ENCODE data around the gene ZXDC. TPM values are rescaled to one million over a fixed set of nuclear protein-coding genes. Genes with fewer than 3 reads are reported as not detected.

The ZXDC gene
- total and polyA plus RNA-seq, 7 donors, result 10.6 to 39.5 (median 30.3) TPM

DNA sequence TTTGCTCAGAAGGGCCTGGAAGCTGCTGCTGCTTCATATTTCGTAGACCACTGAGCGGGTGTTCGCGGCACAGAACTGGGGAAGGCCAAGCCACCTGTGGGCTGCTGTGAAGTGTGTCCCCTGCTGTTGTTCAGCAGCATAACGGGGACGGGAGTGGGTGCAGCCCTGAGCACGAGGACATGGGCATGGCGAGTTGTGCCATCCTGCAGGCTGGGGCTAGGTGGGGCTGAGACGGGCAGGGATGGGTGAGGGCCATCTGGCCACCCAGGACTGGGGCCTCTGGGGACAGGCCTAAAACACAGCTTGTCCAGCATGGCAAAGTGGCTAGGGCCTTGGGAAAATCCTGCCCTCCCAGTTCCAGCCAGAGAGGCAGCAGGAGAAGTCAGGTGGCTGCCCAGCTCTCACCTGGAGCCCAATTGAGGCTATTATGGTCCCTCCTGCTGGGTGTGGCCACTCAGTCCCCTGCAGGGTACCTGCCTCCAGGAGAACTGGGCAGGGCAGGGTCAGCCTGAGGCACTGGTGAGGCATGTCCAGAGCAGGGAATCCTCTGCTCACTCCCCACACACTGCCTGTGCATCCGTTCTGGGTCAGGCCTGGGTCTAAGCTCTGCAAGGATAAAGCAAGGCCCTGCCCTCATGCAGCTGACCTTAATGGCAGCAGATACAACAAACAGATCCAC lies 51.5 kb downstream of the ZXDC start:
- H3K36me3 ChIP-seq (ENCODE audit: insufficient read depth in 1 of 2, low read depth in 1 of 2), result peaks cover 0 to 6% of the 10 kb centered on the region in 2 donors
- H3K9me3 ChIP-seq, result peaks cover 14% of the 10 kb centered on the region
- TF ChIP-seq, protein P1, sequence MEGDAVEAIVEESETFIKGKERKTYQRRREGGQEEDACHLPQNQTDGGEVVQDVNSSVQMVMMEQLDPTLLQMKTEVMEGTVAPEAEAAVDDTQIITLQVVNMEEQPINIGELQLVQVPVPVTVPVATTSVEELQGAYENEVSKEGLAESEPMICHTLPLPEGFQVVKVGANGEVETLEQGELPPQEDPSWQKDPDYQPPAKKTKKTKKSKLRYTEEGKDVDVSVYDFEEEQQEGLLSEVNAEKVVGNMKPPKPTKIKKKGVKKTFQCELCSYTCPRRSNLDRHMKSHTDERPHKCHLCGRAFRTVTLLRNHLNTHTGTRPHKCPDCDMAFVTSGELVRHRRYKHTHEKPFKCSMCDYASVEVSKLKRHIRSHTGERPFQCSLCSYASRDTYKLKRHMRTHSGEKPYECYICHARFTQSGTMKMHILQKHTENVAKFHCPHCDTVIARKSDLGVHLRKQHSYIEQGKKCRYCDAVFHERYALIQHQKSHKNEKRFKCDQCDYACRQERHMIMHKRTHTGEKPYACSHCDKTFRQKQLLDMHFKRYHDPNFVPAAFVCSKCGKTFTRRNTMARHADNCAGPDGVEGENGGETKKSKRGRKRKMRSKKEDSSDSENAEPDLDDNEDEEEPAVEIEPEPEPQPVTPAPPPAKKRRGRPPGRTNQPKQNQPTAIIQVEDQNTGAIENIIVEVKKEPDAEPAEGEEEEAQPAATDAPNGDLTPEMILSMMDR (IDR thresholded peaks at IDR 0.05), result no peak
- H3K27me3 ChIP-seq (ENCODE audit: insufficient read depth in 3 of 3, low read length in 2 of 3), result no peaks in the 10 kb centered on the region
- intact Hi-C loops (cut with DNase I), result no loop called here
- DNase-seq (no peak), ATAC-seq (no peak)
- no peak overlapping the region for H3K27ac ChIP-seq
- 90 to 97% (median 96%) methylated on average over 10 of the region's 10 CpGs for WGBS, 3 donors
- H3K4me3 ChIP-seq, result no peak overlapping the region
- H3K4me1 ChIP-seq, result no peaks in the 10 kb centered on the region

DNA sequence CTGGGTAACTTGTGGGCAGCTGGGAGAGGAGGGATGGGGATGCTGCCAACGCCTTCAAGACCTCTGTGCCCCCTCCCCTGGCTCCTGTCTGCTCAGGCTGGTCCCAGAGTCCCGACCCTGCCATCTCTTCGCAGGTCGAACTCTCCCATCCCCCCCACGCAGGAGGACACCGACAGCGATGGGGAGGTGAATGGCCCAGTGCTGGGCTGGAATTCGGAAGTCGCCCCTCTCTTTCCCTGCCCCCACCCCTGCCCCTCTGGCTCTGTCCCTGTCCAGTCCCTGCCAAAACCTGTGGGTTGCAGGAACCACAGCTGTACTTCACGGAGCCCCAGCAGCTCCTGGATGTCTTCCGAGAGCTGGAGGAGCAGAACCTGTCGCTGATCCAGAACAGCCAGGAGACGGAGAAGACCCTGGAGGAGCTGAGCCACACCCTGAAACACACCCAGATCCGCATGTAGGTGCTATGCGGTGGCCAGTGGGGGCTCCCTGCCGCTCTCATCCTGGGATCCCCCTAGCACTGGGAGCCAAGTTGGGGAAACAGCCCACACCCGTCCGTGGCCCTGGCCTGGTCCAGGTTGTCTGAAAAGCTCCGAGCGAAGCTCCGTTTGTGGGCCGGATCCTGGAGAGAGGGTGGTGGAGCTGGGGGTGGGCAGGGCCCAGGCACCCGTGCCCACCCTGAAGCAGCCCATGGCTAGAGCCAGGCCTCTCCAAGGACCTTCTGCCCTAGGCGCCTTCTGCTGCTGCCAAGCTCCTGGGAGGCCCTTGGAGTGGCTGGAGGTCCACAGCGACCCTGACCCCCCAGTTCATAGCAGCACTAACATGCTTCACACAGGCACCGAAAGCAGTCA lies 52.3 kb downstream of the ZXDC start:
- DNase-seq, result no peak
- TF ChIP-seq, protein P1 (IDR thresholded peaks at IDR 0.05), result no peak
- H3K27me3 ChIP-seq (ENCODE audit: insufficient read depth in 3 of 3, low read length in 2 of 3), result no peaks in the 10 kb centered on the region
- no peaks in the 10 kb centered on the region for H3K4me1 ChIP-seq
- no peak overlapping the region for H3K27ac ChIP-seq
- 78 to 85% (median 80%) methylated on average over 25 to 26 of the region's 26 CpGs for WGBS, 3 donors
- no peak for ATAC-seq
- peaks cover 0 to 6% of the 10 kb centered on the region in 2 donors for H3K36me3 ChIP-seq (ENCODE audit: insufficient read depth in 1 of 2, low read depth in 1 of 2)
- intact Hi-C loops (cut with DNase I), result no loop called here
- no peak overlapping the region for H3K4me3 ChIP-seq
- peaks cover 14% of the 10 kb centered on the region for H3K9me3 ChIP-seq

DNA sequence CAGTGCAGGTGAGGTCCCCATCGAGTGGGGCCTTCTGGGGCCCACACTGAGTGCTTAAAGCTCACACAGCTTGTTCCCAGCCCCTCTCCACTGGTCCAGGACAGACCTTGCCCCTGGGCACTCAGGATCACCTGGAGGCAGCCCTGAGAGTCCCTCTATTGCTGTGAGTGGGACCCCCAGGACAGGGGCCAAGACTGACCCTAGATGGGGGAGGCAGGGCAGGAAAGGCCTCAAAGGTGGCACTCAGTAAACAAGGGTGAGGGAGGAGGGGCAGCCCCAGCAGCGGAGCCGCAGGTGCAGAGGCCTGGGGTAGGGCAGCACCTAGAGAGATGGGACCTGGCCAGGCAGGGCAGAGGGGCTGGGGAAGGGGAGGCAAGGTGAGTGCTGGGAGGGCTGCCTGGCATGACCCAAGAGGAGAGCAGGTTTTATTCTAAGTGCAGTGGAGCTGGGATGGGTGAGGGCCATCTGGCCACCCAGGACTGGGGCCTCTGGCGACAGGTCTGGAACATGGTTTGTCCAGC lies 53.1 kb downstream of the ZXDC start:
- no peak for ATAC-seq
- Histone ChIP-seq H3K27ac (no peak overlapping the region), H3K4me3 (no peak overlapping the region), H3K9me3 (peaks cover 14% of the 10 kb centered on the region), H3K36me3 (ENCODE audit: insufficient read depth in 1 of 2, low read depth in 1 of 2) (peaks cover 0 to 6% of the 10 kb centered on the region in 2 donors), H3K27me3 (ENCODE audit: insufficient read depth in 3 of 3, low read length in 2 of 3) (peaks cover 0 to 2% (median 0%) of the 10 kb centered on the region in 3 donors), H3K4me1 (no peaks in the 10 kb centered on the region)
- DNase-seq, result no peak
- WGBS, 3 donors, result 77 to 91% (median 80%) methylated on average over 4 of the region's 4 CpGs
- TF ChIP-seq, protein P1 (IDR thresholded peaks at IDR 0.05), result no peak
- intact Hi-C loops (cut with DNase I), result no loop called here

DNA sequence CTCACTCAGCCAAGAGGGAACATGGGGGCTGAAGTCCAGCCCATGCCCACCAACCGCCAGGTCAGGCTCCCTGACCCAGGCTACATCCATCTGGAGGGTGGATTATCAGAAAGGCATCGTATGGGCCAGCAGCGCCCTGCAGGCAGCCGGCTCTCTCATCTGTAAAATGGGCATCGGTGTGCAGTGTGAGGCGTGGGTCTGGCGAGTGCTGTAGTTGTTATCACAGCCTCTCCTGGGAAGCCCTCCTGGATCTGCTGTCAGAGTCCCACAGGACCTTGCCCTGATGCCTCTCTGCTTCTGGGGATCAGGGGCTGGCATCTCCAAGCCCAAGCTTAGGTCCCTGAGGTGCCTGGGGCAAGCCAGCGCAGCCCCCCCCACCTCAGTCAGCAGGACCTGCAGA lies 53.6 kb downstream of the ZXDC start:
- ATAC-seq (no peak), DNase-seq (no peak)
- Histone ChIP-seq H3K27ac (no peak overlapping the region), H3K9me3 (peaks cover 14% of the 10 kb centered on the region), H3K4me3 (no peak overlapping the region), H3K27me3 (ENCODE audit: insufficient read depth in 3 of 3, low read length in 2 of 3) (peaks cover 0 to 5% (median 0%) of the 10 kb centered on the region in 3 donors), H3K36me3 (ENCODE audit: insufficient read depth in 1 of 2, low read depth in 1 of 2) (peaks cover 0 to 6% of the 10 kb centered on the region in 2 donors), H3K4me1 (no peaks in the 10 kb centered on the region)
- 78 to 95% (median 87%) methylated on average over 8 of the region's 8 CpGs for WGBS, 3 donors
- intact Hi-C loops (cut with DNase I), result no loop called here
- TF ChIP-seq, protein P1 (IDR thresholded peaks at IDR 0.05), result no peak

All from psoas muscle (tissue), 8 donors.